ENCODE data around the gene SORBS2.

The SORBS2 gene

DNA sequence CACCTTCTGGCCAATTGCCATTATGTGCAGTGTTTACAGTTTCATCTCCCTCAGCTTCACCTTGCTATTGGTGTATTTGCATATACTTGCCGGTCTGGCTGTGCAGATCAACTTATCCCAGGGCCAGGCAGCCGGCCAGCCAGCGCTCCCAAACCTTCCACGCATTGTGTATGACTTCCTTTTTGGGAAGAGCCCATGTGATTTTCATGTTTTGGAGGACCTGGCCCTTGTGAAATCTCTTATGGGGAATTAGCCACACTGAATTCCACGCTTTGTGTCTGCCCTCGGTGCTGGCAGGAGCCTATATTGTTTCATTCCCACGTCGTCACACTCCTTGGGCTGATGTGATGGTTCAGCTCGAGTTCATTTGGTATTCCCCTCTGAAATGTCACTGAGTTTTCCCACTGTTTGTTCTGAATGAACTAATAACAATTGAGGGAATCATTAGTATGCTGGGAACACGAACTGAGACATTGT, 270.7 kb downstream of the SORBS2 start:
- no peak for DNase-seq

DNA sequence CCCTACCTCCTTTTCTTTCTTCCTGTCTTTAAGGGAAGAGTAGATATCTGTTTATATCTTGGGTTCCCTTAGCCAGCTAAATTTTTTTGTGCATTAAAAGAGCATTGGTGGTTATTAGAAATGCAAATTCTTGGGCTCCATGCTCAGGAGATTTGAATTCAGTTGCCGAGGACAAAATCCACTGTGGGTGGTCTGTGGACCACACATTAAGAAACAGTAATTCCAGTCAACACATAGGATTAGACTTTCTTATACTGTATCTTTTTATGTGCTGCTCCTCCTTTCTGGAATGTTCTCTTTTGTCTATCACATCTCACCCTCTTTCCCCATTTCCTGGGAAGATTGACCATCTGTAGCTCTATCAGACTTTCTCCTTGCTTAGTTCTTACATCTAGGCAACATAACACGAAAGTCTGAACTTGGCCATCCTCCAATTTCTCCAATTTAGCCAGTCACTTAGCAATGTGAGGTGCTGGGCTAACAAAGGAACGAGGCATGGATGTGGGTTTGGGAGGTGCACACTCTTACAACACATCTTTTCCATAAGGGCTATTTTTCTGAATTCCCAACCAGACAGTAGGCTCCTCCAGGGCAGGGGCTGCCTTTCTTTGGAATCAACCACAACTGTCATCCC, 271.4 kb downstream of the SORBS2 start:
- DNase-seq = no peak

GRCh38 chr4:185540040-185540439, 272.0 kb downstream of the SORBS2 start:
- DNase-seq = no peak

DNA sequence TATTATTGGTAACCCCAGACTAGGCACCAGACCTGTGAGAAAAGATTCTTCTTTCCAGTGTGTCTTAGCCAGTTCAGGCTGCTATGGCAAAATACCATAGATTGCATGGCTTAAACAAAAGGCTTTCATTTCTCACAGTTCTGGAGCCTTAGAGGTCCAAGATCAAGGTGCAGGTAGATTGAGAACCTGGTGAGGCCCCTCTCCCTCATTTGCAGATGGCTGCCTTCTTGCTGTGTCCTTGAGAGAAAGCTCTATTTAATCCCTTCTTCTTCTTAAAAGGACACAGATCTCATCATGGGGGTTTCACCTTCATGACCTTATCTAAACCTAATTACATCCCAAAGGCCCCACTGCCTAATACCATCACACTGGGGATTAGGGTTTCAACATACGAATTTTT, 273.2 kb downstream of the SORBS2 start:
- no peak for DNase-seq

GRCh38 chr4:185536411-185536709, 275.6 kb downstream of the SORBS2 start:
- DNase-seq = no peak

GRCh38 chr4:185535612-185536410, 276.2 kb downstream of the SORBS2 start:
- no peak for DNase-seq
